ENCODE measurements around the gene DOK1.

Gene DOK1

DNA sequence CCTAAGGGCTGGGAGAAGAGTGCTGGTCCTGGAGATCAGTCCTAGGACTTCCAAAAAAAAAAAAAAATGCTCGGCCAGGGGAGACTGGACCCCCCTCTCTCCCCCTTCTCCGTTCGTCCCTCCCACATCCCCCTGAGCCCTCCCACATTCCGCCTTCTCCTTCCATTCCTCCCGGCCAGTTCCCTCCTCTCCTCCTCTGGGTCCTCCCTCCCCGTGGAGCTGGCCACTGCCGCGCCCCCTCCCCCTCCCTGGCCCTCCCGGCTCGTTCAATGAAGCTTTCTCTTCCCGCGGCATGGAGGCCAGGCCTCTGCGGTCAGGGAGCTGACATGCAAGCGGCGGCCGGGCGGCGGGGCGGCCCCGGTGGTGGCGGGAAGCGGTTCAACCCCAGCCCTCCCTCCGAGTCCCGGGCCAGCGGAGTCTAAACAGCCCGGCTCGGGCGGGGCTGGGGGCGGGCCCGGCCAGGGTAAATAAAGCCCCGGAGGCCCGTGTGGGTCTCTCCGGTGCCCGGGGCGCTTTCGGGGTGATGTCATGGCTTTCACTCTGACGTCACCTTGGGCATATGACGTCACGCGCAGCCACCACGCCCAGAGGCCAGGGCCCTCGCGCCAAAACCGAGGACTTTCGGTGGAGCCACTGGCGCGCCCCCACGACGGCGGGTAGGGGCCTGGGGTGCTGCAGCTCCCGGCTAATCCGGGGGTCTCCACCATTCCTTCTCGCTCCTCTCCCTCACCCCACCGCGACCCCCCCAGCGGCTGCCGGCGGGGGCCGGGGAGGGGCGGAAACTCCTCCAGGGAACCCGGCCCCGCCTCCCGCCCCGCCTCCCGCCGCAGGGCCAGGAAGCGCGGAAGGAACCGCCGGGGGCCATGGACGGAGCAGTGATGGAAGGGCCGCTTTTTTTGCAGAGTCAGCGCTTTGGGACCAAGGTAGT, at the start of gene DOK1, which contains the start of gene LOXL3:
DOK1 (plus strand) TSS at position 829 of the 928 bp plus-strand sequence; CDS start at position 864, 35 bp downstream.
LOXL3 (minus strand) TSS at position 51 of the 928 bp plus-strand sequence. CDS start 1,308 bp downstream, outside the sequence.
- peak; percentile 94 for DNase-seq

DNA sequence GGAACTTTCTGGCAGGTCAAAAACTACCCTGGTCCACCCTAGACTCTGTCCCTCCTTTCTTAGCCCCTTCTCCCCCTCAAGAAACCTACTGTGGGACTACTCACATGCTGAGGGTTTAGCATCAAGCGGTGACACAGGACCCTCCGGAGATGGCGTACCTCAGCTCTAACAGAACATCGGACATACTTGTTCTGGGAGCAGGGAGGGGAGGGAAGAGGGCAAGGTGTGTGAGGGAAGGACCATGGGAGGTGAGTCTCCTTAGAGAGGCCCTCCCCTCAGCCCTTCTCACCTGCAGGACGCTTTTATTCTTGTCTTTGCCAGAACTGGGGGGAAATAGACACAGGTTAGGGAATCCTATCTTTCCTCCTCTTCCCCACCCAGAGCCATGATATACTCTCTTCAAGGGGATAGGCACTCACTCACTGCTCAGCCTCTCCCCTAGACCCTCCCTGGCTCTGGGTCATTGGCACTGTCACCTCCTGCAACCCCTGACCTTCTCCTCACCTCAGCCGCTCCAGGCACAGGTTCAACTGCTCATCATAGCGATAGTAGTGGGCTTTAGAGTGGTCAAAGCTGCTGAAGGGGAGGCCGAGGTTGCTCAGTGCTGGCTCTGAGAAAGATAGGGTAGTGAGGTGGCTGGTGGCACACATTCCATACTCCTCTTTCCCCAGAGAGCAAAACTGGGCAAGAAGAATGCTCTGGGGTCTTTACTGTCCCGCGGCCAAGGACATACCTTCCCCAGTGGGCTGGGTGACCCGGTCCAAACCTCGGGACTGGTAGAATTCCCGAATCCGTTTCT, 48.9 kb upstream of the DOK1 start:
- DNase-seq, result no peak

DNA sequence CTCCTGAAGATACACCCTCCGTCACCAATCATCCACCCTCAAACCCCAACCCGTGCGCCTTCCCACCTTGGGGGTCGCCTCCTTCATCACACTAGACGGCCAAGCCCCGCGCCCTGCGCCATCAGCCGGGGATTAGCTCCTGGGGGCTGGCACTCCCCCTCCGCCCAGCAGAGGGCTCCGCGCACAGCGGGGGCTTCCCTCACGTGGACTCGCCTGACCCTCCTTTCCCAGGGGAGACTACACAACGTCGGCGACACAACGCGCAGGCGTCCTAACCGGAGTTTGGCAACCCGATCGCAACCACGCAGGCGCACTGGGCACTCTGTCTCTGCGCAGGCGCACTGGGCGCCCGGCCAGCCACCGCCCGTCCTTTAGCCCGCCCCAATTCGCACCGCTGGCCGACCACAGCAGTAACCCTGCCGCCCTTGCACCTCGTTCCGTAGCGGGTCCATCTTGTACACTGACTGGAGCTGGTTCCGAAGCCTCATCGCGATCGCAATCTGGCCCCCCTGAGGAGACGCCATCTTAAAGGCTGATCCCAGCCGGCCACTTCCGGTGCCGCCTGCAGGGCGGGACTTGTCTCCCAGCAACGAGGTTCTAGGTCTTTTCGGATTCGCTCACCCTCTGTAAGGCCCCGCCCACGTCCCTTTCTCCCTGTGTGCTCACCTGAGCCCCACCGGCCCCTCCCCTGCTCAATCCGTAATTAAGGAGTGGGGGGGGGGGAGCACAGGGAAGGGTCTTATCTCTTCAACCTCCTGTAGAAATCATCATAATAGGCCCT, 47.2 kb upstream of the DOK1 start, which contains the start of gene PCGF1:
PCGF1 (minus strand) TSS at position 551 of the 781 bp plus-strand sequence; CDS start at position 524, 27 bp downstream.
- DNase-seq, result peak; percentile 99

DNA sequence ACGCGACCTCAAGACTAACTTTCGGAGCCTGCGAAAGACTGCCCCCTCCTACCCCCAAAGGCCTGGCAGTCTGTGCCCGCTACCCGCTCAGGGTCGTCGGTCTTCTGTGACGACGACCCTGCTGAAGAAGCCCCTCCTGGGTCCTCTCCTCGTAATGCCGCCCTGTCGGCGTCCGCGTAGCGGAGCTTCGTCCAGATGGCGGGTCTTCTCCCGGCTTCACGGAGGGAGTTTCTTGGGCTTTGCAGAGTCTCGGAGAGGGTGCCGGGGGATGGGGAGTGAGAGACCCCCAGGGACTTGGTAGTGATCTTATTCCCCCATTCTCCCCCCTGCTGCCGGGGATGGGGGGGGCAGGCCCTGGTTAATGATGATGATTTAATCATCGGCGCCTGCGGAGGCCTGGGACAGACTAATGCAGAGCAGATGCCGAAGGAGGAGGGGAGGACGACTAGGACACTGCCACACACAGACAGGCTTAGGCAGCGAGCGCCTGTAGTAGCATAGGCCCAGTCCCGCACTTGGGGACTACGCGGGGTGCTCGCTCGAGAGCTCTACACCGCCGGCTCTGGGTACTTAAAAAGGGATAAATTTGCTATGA, 46.5 kb upstream of the DOK1 start:
- no peak for DNase-seq

DNA sequence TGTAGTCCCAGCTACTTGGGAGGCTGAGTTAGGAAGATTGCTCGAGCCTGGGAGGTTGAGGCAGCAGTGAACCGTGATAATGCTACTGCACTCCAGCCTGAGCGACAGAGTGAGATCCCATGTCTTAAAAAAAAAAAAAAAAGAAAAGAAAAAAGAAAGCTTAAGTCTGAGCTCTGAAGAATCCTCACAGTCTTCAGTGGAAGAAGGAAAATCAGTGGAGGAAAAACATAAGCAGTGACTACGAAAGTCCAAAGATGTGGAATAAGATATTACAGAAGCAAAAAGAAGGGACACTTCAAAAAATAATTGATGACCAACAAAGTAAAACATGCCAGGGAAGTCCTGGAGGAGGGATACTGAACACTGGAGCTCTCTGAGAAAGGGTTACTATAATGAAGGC, 44.2 kb upstream of the DOK1 start:
- no peak for DNase-seq

DNA sequence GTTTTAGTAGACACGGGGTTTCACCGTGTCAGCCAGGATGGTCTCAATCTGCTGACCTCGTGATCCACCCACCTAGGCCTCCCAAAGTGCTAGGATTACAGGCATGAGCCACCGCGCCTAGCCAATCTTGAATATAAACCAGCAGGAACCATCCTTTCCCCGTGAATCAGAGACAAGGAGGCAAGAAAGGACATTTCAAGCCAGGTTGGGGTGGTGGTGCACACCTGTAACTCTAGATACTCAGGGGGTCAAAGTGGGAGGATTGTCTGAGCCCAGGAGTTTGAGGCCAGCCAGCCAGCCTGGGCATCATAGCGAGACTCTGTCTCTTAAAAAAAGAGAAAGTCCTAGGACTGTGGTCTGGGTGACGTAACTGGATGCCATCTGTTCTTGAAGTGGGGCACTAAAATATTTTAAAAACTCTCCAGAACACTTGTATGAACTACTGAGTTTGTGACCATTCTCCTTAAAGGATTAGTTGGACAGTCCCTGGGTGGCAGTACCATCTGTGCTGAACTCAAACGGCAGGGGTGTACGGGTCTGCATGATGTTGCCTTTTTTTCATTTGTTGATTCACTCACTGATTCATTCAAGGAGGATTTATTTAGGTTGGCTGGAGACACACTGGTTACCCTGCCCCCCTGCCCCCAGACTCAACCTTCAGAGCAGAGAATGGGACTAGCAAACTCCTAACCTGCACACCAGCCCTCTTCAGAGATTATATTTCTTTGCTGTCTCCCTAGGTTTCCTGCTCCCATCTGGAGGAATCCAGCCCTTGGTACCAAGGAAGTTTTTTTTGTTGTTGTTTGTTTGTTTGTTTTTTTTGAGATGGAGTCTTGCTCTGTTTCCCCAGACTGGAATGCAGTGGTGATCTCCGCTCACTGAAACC, 43.2 kb upstream of the DOK1 start:
- DNase-seq, result no peak

DNA sequence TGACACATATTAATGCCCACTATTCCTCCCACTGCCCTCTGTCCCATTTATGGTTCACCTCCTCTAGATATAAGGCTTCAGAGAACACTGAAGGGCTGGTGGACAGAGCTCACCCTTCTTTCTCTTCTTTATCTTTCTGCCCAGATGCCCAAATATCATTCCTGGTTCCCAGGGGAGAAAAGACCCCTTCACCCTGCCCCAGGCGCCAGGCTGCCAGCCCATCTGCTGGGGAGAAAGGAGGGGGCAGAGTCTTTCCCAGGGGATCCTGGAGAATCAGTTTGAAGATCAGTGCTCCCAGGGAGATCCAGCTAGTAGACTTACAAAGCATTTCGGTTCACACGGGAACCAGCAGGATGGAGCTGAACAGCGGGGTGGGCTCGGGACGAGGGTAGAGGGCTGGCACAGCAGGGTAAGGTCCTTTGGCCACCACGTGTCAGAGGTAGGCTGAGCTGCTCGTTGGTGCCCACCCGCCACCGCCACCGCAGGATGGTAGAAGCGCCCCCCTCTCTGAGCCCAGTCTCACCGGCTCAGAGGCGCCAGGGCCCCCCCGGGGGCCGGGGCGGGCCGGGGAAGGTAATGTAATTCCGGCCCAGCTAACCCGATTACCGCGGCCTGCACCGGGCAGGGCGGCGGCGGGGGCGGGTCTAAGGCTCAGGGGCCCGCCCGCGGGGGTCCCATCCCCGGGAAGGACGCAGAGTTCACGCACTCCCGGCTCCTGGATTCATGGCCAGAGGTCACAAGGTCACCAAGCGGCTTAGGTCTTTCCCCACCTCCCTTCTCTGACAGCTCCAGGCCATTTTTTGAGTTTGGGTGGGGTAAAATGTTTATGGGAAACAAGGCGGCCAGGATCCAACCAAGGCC, 41.5 kb upstream of the DOK1 start:
- DNase-seq, result no peak

DNA sequence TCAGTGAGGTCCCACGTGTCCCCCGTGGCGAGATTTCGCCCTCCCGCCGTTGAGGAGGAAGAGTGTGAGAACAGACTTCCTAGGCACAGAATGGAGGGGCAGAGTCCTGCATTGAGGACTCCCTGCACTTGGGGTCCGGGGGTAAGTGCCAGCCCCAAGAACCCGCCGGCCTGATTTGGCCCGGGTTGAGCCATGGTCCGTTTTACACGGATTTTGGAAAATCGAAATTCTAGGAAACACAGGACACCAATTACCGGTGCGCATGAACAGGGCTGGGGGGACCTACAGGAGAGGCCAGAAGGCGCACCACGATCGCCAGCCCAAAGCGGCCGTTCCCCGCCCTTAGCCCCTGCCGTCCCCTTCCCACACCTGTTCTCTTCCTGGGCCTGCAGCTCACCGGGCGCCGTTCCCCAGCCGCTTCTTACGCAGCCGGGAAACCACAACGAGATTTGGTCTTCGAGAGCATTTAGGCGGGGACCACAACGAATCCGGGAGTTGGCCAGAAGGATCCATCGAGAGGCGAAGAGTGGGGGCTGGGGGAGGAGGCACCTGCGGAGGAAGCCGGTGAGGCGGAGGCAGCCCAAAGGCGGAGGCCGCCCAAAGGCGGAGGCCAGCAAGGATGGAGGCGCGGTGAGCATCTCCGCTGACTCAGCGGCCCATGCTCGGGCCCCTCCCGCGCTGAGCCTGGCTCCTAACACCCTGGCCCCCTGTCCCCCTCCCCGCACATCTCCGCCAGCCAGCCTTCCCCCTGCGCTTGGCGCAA, 40.7 kb upstream of the DOK1 start:
- no peak for DNase-seq

DNA sequence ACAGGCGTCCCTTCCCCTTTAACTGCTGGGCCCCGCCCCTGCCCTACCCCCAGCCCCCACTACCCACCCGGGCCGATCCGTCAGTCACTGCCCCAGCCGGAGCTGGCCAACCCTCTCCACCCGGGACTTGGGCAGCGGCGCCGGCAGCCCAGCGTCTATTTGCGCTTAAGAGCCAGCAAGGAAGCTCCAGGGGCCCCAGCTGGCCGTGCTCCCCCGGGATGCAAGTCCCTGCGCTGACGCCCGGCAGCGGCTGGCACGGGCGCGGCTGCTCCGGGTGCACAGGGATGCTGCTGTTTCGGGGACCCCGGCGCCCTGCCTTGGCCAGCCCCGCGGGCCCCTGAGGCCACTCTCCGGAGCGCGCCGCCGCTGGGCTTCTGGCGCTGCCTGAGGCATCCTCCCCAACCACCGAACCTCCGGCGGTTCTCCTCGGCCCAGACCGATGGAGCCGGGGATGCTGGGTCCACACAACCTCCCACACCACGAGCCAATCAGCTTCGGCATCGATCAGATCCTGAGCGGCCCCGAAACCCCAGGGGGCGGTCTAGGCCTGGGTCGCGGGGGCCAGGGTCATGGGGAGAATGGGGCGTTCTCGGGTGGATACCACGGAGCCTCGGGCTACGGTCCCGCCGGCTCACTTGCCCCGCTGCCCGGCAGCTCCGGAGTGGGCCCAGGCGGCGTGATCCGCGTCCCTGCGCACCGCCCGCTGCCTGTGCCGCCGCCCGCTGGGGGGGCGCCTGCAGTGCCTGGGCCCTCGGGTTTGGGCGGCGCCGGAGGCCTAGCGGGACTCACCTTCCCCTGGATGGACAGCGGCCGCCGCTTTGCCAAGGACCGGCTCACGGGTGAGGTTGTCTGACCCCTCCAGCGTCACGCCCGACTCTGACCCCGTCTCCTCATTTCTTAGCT, 39.9 kb upstream of the DOK1 start, which contains the start of gene TLX2:
TLX2 (plus strand) TSS at position 83 of the 903 bp plus-strand sequence; CDS start at position 440, 357 bp downstream.
- no peak for DNase-seq

DNA sequence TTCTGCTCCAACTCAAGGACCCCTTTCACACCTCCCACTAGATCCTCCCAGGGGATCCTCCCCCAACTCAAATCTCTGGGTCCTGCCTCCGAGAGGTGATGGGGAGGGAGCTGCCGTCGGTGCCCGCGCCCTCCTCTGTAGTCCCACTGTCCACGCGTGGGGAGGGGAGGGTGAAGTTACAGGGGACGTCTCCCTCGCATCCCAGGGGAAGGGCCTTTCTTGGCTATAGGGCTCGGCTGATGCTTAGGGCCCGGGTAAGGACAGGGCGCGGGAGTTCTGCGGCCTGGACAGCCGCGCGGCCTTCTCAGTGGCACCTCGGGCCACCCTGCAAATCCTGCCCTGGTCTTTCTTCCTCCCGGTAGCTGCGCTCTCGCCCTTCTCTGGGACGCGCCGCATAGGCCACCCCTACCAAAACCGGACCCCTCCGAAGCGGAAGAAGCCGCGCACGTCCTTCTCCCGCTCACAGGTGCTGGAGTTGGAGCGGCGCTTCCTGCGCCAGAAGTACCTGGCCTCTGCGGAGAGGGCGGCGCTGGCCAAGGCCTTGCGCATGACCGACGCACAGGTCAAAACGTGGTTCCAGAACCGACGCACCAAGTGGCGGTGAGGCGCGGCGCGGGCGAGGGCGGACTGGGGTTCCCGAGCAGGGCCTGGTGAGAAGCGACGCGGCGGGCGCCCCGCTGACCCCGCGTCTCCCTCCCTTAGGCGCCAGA, 39.1 kb upstream of the DOK1 start:
- no peak for DNase-seq

DNA sequence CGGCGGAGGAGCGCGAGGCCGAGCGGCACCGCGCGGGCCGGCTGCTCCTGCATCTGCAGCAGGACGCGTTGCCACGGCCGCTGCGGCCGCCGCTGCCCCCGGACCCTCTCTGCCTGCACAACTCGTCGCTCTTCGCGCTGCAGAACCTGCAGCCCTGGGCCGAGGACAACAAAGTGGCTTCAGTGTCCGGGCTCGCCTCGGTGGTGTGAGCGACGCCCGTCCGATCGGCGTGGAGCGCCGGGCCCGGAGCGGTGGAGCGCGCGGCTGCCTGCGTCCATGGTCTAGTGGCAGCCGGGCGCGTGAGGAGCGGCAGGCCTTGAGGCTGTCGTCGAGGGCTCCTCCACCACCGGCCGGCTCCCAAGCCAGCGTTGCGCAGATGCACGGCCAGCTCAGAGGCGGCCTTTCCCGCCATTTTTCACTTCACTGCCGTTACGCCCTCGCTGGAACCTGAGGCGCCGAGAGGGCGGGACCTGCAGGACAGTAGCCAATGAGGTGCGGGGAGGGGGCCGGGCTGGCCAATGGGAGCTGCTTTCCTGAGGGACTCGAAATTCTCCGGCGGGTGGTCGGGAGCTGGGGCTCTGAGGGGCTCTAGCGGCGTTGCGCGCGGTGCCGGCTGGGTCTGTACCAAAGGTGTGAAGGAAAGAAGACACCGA, 38.4 kb upstream of the DOK1 start:
- DNase-seq, result peak; percentile 87

DNA sequence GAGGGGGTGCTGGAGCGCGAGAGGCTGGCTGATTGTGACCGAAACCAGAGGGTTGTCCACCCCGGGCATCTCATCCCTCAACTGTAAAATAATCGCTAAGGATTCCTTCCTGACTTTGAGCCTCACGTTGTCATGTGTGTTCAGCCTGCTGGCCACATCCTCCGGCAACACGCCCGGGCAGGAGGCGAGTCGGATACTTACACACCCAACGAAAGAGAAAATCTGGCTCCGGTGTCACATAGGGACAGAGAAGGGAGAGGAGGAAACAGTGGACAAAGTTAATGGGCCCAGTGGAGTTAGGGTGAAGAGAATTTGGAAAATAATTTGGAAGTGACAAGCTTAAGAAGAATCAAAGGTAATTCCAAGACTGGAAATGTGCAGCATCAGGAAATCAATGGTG, 37.9 kb upstream of the DOK1 start:
- no peak for DNase-seq

DNA sequence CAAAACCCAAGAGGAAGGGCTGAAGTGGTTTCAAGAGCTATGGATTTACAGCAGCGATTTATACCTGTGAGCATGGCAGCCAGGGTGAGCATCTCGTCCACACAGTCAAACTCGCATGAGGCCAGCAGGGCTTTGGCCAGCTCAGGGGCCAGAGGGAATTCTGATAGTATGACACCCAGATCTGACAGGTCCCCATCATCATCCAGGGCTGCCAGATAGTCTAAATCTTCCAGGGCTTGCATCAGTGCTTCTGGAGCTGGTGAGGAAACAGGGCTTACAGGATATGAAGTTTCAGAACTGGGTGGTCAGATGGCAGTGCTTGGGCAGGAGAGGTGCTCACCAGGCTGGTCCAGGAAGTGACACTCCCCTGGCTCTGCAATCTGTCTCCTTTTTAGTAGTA, 32.0 kb upstream of the DOK1 start:
- DNase-seq, result no peak

DNA sequence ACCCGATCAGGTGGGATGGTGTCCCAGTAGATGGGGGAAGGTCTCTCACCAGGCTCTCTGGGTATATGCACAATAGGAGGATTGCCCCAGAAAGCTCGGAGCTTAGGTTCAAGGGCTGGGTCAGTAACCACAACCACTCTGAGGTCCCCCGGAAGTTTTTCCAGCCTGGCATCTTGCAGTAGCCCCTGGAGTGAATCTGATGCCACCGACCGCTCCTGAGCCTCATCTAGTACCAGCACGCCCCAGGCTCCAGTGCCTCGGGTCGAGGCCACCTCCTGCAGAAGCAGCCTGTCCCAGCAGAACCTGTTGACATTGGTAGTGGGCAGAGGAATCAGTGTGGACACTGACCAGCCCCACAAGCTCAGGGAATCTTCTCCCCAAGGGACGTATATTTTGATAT, 30.5 kb upstream of the DOK1 start:
- no peak for DNase-seq

DNA sequence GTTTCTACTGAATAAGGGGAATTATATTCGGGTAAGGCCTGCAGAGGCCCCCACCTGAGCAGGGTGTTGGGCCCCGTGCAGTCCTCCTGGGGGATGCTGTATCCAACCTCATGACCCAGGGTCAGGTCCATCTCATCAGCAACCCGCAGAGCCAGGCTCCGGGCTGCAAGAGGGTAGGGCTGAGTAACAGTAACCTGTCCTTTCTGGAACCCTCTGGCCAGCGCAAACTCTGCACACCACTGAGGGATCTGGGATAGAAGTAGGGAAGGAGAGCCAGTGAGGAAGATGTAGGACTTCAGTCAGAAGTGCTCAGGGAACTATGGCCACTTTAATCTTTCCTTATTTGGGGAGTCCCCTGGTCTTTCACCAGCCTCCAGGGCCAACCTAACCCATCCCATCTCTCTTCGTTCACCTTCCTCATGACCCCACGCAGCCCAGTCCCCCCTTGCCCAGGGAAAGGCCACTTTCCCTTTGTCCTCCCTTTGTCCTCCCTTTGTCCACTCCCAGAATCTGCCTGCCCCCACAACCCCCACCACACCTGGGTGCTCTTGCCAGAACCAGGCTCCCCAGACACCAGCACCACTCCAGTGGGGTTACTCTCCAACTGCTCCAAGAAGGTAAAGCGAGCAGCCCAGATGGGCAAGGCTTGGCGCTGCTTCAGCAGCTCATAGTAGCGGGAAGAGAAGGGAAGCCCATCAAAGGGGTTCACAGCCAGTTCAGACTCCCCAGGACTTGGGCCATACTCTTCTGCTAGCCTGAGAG, 29.4 kb upstream of the DOK1 start:
- DNase-seq, result no peak

Measured in femur (tissue), 1 donor.